ENCODE data around the gene WEE1.

Gene WEE1

GRCh38 chr11:9616858-9617257 is 43.4 kb downstream of the WEE1 start:
- in situ Hi-C loops (cut with MboI; ENCODE audit: low sequenced_read_pairs), result loop anchor here (25.0 kb wide), 1 partner anchor 120 kb away; no protein-coding TSS in a partner anchor

GRCh38 chr11:9617940-9618339 is 44.5 kb downstream of the WEE1 start:
- in situ Hi-C loops (cut with MboI; ENCODE audit: low sequenced_read_pairs), result loop anchor here (25.0 kb wide), 1 partner anchor 119 kb away; no protein-coding TSS in a partner anchor

- in situ Hi-C loops (cut with MboI; ENCODE audit: low sequenced_read_pairs), result loop anchor here (25.0 kb wide), 1 partner anchor 118 kb away; no protein-coding TSS in a partner anchor
These were observed 45.5 kb downstream of the WEE1 start for GRCh38 chr11:9619004-9619403.

- in situ Hi-C loops (cut with MboI; ENCODE audit: low sequenced_read_pairs), result loop anchor here (25.0 kb wide), 1 partner anchor 117 kb away; no protein-coding TSS in a partner anchor
These were observed 46.5 kb downstream of the WEE1 start for GRCh38 chr11:9619971-9620370.

- in situ Hi-C loops (cut with MboI; ENCODE audit: low sequenced_read_pairs), result loop anchor here (25.0 kb wide), 1 partner anchor 115 kb away; no protein-coding TSS in a partner anchor
These were observed 48.9 kb downstream of the WEE1 start for GRCh38 chr11:9622353-9622752.

GRCh38 chr11:9623053-9623452 is 49.6 kb downstream of the WEE1 start:
- in situ Hi-C loops (cut with MboI; ENCODE audit: low sequenced_read_pairs), result loop anchor here (25.0 kb wide), 1 partner anchor 114 kb away; no protein-coding TSS in a partner anchor

- in situ Hi-C loops (cut with MboI; ENCODE audit: low sequenced_read_pairs), result loop anchor here (25.0 kb wide), 1 partner anchor 113 kb away; no protein-coding TSS in a partner anchor
These were observed 51.0 kb downstream of the WEE1 start for GRCh38 chr11:9624448-9624847.

- in situ Hi-C loops (cut with MboI; ENCODE audit: low sequenced_read_pairs), result no loop called here
These were observed 51.7 kb downstream of the WEE1 start for GRCh38 chr11:9625162-9625561.

- in situ Hi-C loops (cut with MboI; ENCODE audit: low sequenced_read_pairs), result no loop called here
These were observed 52.3 kb downstream of the WEE1 start for GRCh38 chr11:9625728-9626127.

GRCh38 chr11:9626496-9627394 is 53.3 kb downstream of the WEE1 start:
- in situ Hi-C loops (cut with MboI; ENCODE audit: low sequenced_read_pairs), result no loop called here

GRCh38 chr11:9629064-9629463 is 55.6 kb downstream of the WEE1 start:
- in situ Hi-C loops (cut with MboI; ENCODE audit: low sequenced_read_pairs), result no loop called here

- in situ Hi-C loops (cut with MboI; ENCODE audit: low sequenced_read_pairs), result no loop called here
These were observed 60.2 kb downstream of the WEE1 start for GRCh38 chr11:9633679-9634078.

- in situ Hi-C loops (cut with MboI; ENCODE audit: low sequenced_read_pairs), result no loop called here
These were observed 63.2 kb downstream of the WEE1 start for GRCh38 chr11:9636691-9637090.

GRCh38 chr11:9639099-9639498 is 65.6 kb downstream of the WEE1 start:
- in situ Hi-C loops (cut with MboI; ENCODE audit: low sequenced_read_pairs), result no loop called here

All from HL-60/S4 (cell line).